A673 (cell line): Measurements from ENCODE around the gene CCDC201. TPM values are rescaled to one million over a fixed set of nuclear protein-coding genes. Genes with fewer than 3 reads are reported as not detected.
"Not testable (repeated sequence)": the region's sequence is repeated elsewhere in the genome, so short reads cannot be mapped to it uniquely, and the experiment has no call there.

Experiments
- BruUV-seq: library from RNA; stranded (reverse); fragments of 400-500 nt; replicated peaks from 2 replicates; lab custom pipeline; 2021; lab: Mats Ljungman, UMichigan
- CTCF ChIA-PET: fragments of 300-600 bp; sonication (Branson Sonifier 250); formaldehyde crosslinking; loops from one replicate; lab custom pipeline; 2022; ENCODE audit warnings: antibody characterized with exemption; lab: Charles Lee
- POLR2A ChIA-PET: fragments of 300-600 bp; sonication (Branson Sonifier 250); formaldehyde crosslinking; loops from one replicate; lab custom pipeline; 2022; ENCODE audit warnings: antibody characterized with exemption; ENCODE audit not compliant: low non-redundant PET; lab: Charles Lee
- DNase-seq: peaks from one replicate; pipeline ENCODE4 v3.0.0-alpha.2; 2015; ENCODE audit warnings: low spot score
- H3K27ac ChIP-seq: fragments of 200-600 bp; sonication (generic); 2 replicates; pipeline ENCODE4 v1.5.1; 2016; ENCODE audit warnings: mixed run types, low read depth, mild to moderate bottlenecking, mixed read lengths, antibody characterized with exemption, low read length; ENCODE audit not compliant: poor library complexity, severe bottlenecking
- H3K27me3 ChIP-seq: fragments of 200-600 bp; sonication (generic); replicated peaks from 2 replicates; pipeline ENCODE4 v1.6.1; 2017; ENCODE audit warnings: mixed run types, low read depth, mild to moderate bottlenecking, mixed read lengths, antibody characterized with exemption, low read length; ENCODE audit not compliant: insufficient read depth, poor library complexity
- H3K36me3 ChIP-seq: fragments of 200-600 bp; sonication (generic); 2 replicates; pipeline ENCODE4 v1.6.1; 2016; ENCODE audit warnings: mixed run types, mild to moderate bottlenecking, mixed read lengths, antibody characterized with exemption, low read length; ENCODE audit not compliant: insufficient read depth, poor library complexity, severe bottlenecking
- H3K4me1 ChIP-seq: fragments of 200-600 bp; sonication (generic); 2 replicates; pipeline ENCODE4 v1.6.1; 2017; ENCODE audit warnings: mixed run types, mild to moderate bottlenecking, mixed read lengths, antibody characterized with exemption, low read length; ENCODE audit not compliant: insufficient read depth, poor library complexity, severe bottlenecking
- H3K4me3 ChIP-seq: fragments of 200-600 bp; sonication (generic); 2 replicates; pipeline ENCODE4 v1.5.1; 2016; ENCODE audit warnings: low read depth, mixed run types, mild to moderate bottlenecking, mixed read lengths, low read length; ENCODE audit not compliant: poor library complexity, severe bottlenecking
- H3K9me3 ChIP-seq: fragments of 200-600 bp; sonication (generic); 2 replicates; pipeline ENCODE4 v1.6.1; 2016; ENCODE audit warnings: mixed run types, low read depth, mild to moderate bottlenecking, mixed read lengths, antibody characterized with exemption, low read length; ENCODE audit not compliant: poor library complexity, severe bottlenecking
- CTCF ChIP-seq: fragments of 300-800, 200-600 bp; sonication (generic); conservative IDR thresholded peaks from 2 replicates; pipeline ENCODE4 v1.5.1; 2017; ENCODE audit warnings: low read depth, mild to moderate bottlenecking, antibody characterized with exemption, low read length, moderate library complexity, mixed read lengths
- EZH2 ChIP-seq: fragments of 200-600 bp; sonication (generic); IDR thresholded peaks from 2 replicates; pipeline ENCODE4 v1.6.1; 2017; ENCODE audit warnings: borderline replicate concordance, low read depth, mild to moderate bottlenecking, mixed read lengths, antibody characterized with exemption, low read length; ENCODE audit not compliant: poor library complexity, severe bottlenecking
- intact Hi-C: fragments of 100-400 bp; cut with micrococcal nuclease; formaldehyde crosslinking; loops from one replicate; pipeline ENCODE4 v1.10.0; 2022; ENCODE audit not compliant: unreplicated experiment
- total RNA-seq: library from RNA; stranded (reverse); gene quantifications from 2 replicates; pipeline ENCODE4 v1.2.3, GENCODE V29; 2021

CCDC201 gene
- total RNA-seq, 1 experiment from 2014 or later = not detected

- H3K36me3 ChIP-seq, CTCF ChIA-PET, H3K27me3 ChIP-seq, intact Hi-C loops, H3K9me3 ChIP-seq, H3K27ac ChIP-seq, DNase-seq, BruUV-seq, H3K4me3 ChIP-seq, H3K4me1 ChIP-seq, POLR2A ChIA-PET: not testable (repeated sequence)
These were observed 55.0 kb downstream of the CCDC201 start for GRCh38 chr7:45817913-45818312.

- H3K9me3 ChIP-seq, H3K27me3 ChIP-seq, H3K36me3 ChIP-seq, H3K4me1 ChIP-seq, H3K4me3 ChIP-seq, CTCF ChIA-PET, BruUV-seq, intact Hi-C loops, DNase-seq, POLR2A ChIA-PET, H3K27ac ChIP-seq: not testable (repeated sequence)
These were observed 55.9 kb downstream of the CCDC201 start for GRCh38 chr7:45817016-45817415.

- DNase-seq, H3K9me3 ChIP-seq, intact Hi-C loops, H3K4me1 ChIP-seq, CTCF ChIA-PET, POLR2A ChIA-PET, H3K27ac ChIP-seq, H3K4me3 ChIP-seq, BruUV-seq, H3K27me3 ChIP-seq, H3K36me3 ChIP-seq: not testable (repeated sequence)
These were observed 58.4 kb downstream of the CCDC201 start for GRCh38 chr7:45814216-45815118.

GRCh38 chr7:45813771-45814170, 59.1 kb downstream of the CCDC201 start:
- POLR2A ChIA-PET, CTCF ChIA-PET, BruUV-seq, H3K27ac ChIP-seq, H3K4me1 ChIP-seq, DNase-seq, intact Hi-C loops, H3K9me3 ChIP-seq, H3K4me3 ChIP-seq, H3K27me3 ChIP-seq, H3K36me3 ChIP-seq: not testable (repeated sequence)

GRCh38 chr7:45812946-45813345, 59.9 kb downstream of the CCDC201 start:
- no TSS peak for BruUV-seq
- Histone ChIP-seq H3K36me3 (no peaks in the 10 kb centered on the region), H3K27me3 (no peaks in the 10 kb centered on the region), H3K4me1 (no peaks in the 10 kb centered on the region), H3K27ac (no peak overlapping the region), H3K9me3 (no peaks in the 10 kb centered on the region), H3K4me3 (no peak overlapping the region)
- intact Hi-C loops = no loop called here
- ChIA-PET CTCF (no interaction called here), POLR2A (no interaction called here)
- DNase-seq = no peak
- TF ChIP-seq CTCF (no peak), EZH2 (no peak)

GRCh38 chr7:45811652-45812234, 61.1 kb downstream of the CCDC201 start:
- intact Hi-C loops, H3K27me3 ChIP-seq, H3K4me1 ChIP-seq, DNase-seq, H3K36me3 ChIP-seq, H3K27ac ChIP-seq, H3K9me3 ChIP-seq, BruUV-seq, CTCF ChIA-PET, POLR2A ChIA-PET, H3K4me3 ChIP-seq: not testable (repeated sequence)
